Mesendoderm (in vitro differentiated cells): ENCODE results near the gene GRB2. TPM values are rescaled to one million over a fixed set of nuclear protein-coding genes. Genes with fewer than 3 reads are reported as not detected.
A peak's percentile ranks its signal among the peaks of the same experiment; 100 is the strongest.

Experiments
- DNase-seq: peaks from one replicate; pipeline ENCODE4 v3.0.0; 2013
- H2AK5ac ChIP-seq: 2 replicates; pipeline ENCODE4 v1.6.1; 2013; ENCODE audit warnings: low read length, inconsistent platforms
- H2BK120ac ChIP-seq: 2 replicates; pipeline ENCODE4 v1.6.1; 2013; ENCODE audit warnings: low read depth, mild to moderate bottlenecking, low read length, moderate library complexity, mixed read lengths
- H2BK15ac ChIP-seq: replicated peaks from 2 replicates; pipeline ENCODE4 v1.6.1; 2013; ENCODE audit warnings: low read depth, mild to moderate bottlenecking, moderate library complexity
- H2BK5ac ChIP-seq: 2 replicates; pipeline ENCODE4 v1.6.1; 2013; ENCODE audit warnings: low read length, inconsistent platforms
- H3K18ac ChIP-seq: 2 replicates; pipeline ENCODE4 v1.6.1; 2013; ENCODE audit warnings: mild to moderate bottlenecking, low read length, mixed read lengths
- H3K23ac ChIP-seq: one replicate; pipeline ENCODE4 v1.6.1; 2013; ENCODE audit warnings: low read length
- H3K27ac ChIP-seq: 2 replicates; pipeline ENCODE4 v1.5.1; 2013; ENCODE audit warnings: low read depth, mild to moderate bottlenecking, inconsistent platforms, low read length, moderate library complexity
- H3K27me3 ChIP-seq: 2 replicates; pipeline ENCODE4 v1.6.1; 2013; ENCODE audit warnings: low read length, control low read depth, mild to moderate bottlenecking, inconsistent platforms; ENCODE audit not compliant: insufficient read depth, poor library complexity
- H3K36me3 ChIP-seq: 2 replicates; pipeline ENCODE4 v1.6.1; 2013; ENCODE audit warnings: low read length, inconsistent platforms; ENCODE audit not compliant: control insufficient read depth, insufficient read depth
- H3K4ac ChIP-seq: one replicate; pipeline ENCODE4 v1.6.1; 2013; ENCODE audit warnings: low read depth, mild to moderate bottlenecking, low read length, moderate library complexity
- H3K4me1 ChIP-seq: 2 replicates; pipeline ENCODE4 v1.6.1; 2013; ENCODE audit warnings: low read depth, low read length, inconsistent platforms; ENCODE audit not compliant: control insufficient read depth
- H3K4me2 ChIP-seq: 2 replicates; pipeline ENCODE4 v1.6.1; 2013; ENCODE audit warnings: low read length
- H3K4me3 ChIP-seq: 2 replicates; pipeline ENCODE4 v1.5.1; 2013; ENCODE audit warnings: mild to moderate bottlenecking, low read length
- H3K56ac ChIP-seq: one replicate; pipeline ENCODE4 v1.6.1; 2013; ENCODE audit warnings: low read length
- H3K79me1 ChIP-seq: 2 replicates; pipeline ENCODE4 v1.6.1; 2013; ENCODE audit warnings: low read length, inconsistent platforms
- H3K79me2 ChIP-seq: 2 replicates; pipeline ENCODE4 v1.6.1; 2013; ENCODE audit warnings: mild to moderate bottlenecking, low read length; ENCODE audit not compliant: control insufficient read depth, insufficient read depth
- H3K9ac ChIP-seq: 2 replicates; pipeline ENCODE4 v1.6.1; 2013; ENCODE audit warnings: low read length, inconsistent platforms
- H4K5ac ChIP-seq: one replicate; pipeline ENCODE4 v1.6.1; 2013; ENCODE audit warnings: low read length
- H4K8ac ChIP-seq: one replicate; pipeline ENCODE4 v1.6.1; 2013; ENCODE audit warnings: low read depth, mild to moderate bottlenecking, control low read depth, low read length, moderate library complexity
- WGBS: extraction: QIAGEN DNeasy Blood & Tissue Kit; methylation state at CpG from one replicate; pipeline ENCODE4 v1.1.7; 2013; ENCODE audit warnings: low lambda C conversion rate, missing lambda C conversion rate; ENCODE audit not compliant: insufficient coverage; ENCODE audit errors: extremely low coverage; 5-methylcytosine and 5-hydroxymethylcytosine counted together
- small RNA-seq: library from polyadenylated mRNA; stranded (forward); fragments of <200 nt; extraction: miRNeasy Mini kit (QIAGEN cat#:217004); gene quantifications from one replicate; pipeline ENCODE3, GENCODE V24; 2013; ENCODE audit not compliant: insufficient read depth

Gene GRB2

DNA sequence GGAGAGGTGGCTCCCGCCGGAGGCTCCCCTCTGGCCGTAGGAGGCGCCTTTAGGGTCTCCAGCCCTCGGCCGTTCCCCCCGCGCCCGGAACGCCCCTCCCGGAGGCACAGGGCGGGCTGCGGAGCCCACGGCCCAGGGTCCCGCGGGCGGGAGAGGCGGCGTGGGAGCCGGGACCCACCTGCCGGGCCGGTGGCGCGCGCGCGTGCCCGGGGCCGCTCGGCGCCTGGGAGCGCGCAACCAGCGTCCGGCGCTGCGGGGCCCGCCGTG is 134.6 kb downstream of the GRB2 start, which contains the start of gene MIF4GD:
Gene MIF4GD, minus strand, starts transcription at position 266 of the 267 bp plus-strand sequence. CDS start 1,036 bp downstream, outside the sequence.
- H2AK5ac ChIP-seq: no peak within 1 kb of the TSS
- peak within 1 kb of the TSS; percentile 95 for H3K9ac ChIP-seq
- H3K27me3 ChIP-seq: no peaks in the 10 kb centered on the region
- no peaks in the 10 kb centered on the region for H3K79me2 ChIP-seq
- peak within 1 kb of the TSS; percentile 35 for H3K18ac ChIP-seq
- no peak for DNase-seq
- no peak within 1 kb of the TSS for H2BK120ac ChIP-seq
- no peak within 1 kb of the TSS for H2BK5ac ChIP-seq
- peak within 1 kb of the TSS; percentile 97 for H3K56ac ChIP-seq
- peak within 1 kb of the TSS; percentile 81 for H3K4ac ChIP-seq
- H3K27ac ChIP-seq: no peak within 1 kb of the TSS
- H4K8ac ChIP-seq: no peak within 1 kb of the TSS
- peaks cover 2% of the 10 kb centered on the region for H3K4me1 ChIP-seq
- no peaks in the 10 kb centered on the region for H3K79me1 ChIP-seq
- H4K5ac ChIP-seq: no peak within 1 kb of the TSS
- peaks cover 9% of the 10 kb centered on the region for H3K36me3 ChIP-seq
- peak within 1 kb of the TSS; percentile 81 for H3K4me3 ChIP-seq
- H3K23ac ChIP-seq: peak within 1 kb of the TSS; percentile 66
- WGBS: no CpG with 5 or more reads among the region's 39 CpGs
- H2BK15ac ChIP-seq: no peak within 1 kb of the TSS
- H3K4me2 ChIP-seq: peak within 1 kb of the TSS; percentile 99

DNA sequence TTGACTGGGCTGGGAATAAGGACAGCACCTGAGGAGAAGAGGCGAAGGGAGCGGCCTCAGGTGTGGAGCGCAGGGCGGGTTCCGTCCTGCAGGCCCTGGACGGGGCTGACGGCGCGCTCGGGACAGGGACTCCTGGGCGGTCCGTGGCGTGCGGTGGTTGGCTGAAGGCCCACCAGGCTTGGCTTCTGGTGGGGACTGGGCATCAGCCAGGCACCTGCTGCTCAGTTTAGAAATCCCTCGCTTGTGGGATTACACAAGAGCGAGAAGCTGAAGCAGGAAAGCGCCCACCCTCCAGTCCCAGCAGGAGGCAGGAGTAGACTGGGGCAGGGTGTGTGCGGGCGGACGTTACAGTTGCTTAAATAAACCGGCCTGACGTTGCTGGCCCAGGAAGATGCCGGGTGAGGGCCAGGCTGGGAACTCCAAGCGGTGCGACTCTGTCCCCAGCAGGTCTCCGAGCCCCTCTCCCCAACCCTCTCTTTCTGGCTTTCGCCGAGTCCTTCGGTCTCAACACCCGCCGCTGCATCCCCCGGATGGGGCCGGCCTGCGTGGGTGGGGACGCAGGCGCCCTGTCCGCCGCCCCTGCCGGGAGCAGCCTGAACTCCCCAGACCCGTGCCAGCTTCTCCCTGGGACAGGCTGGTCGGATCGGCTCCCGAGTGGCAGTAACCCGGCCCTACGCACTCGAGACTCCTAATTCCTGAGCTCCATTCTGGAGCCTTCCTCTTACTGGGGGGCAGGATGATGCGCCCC is 135.1 kb downstream of the GRB2 start:
- peaks cover 11% of the 10 kb centered on the region for H3K36me3 ChIP-seq
- H2BK15ac ChIP-seq: no peak overlapping the region
- H3K27me3 ChIP-seq: no peaks in the 10 kb centered on the region
- no peak overlapping the region for H3K4ac ChIP-seq
- peaks cover 2% of the 10 kb centered on the region for H3K4me1 ChIP-seq
- peak overlapping the region; percentile 81 for H3K4me3 ChIP-seq
- no peak overlapping the region for H4K5ac ChIP-seq
- no peak overlapping the region for H2AK5ac ChIP-seq
- WGBS: no CpG with 5 or more reads among the region's 47 CpGs
- peak overlapping the region; percentile 81 for H3K9ac ChIP-seq
- peak; percentile 72 for DNase-seq
- peak overlapping the region; percentile 99 for H3K4me2 ChIP-seq
- H2BK120ac ChIP-seq: no peak overlapping the region
- peak overlapping the region; percentile 33 for H3K18ac ChIP-seq
- no peak overlapping the region for H4K8ac ChIP-seq
- H3K79me2 ChIP-seq: no peaks in the 10 kb centered on the region
- no peak overlapping the region for H3K27ac ChIP-seq
- peak overlapping the region; percentile 91 for H3K56ac ChIP-seq
- no peaks in the 10 kb centered on the region for H3K79me1 ChIP-seq
- no peak overlapping the region for H3K23ac ChIP-seq
- no peak overlapping the region for H2BK5ac ChIP-seq

DNA sequence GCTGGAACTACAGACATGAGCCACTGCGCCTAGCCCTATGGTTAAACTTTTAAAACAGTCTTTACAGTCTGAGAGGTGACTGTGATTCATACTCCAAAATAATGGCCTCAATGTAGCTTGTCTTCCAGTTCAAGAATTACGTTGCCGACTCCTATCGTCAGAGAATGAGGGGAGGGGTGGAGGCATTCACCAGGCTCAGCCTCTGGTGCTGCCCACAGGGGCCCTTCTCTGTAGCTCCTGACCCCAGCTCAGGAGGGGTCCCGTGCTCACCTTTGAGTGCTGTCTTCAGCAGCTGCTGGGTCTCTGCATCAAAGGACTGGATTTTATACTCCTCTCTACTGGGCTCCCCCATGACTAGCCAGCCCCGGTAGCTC is 135.6 kb downstream of the GRB2 start:
- Histone ChIP-seq H2BK15ac (no peak overlapping the region), H2AK5ac (no peak overlapping the region), H3K79me1 (no peaks in the 10 kb centered on the region), H3K4ac (no peak overlapping the region), H3K4me1 (peaks cover 2% of the 10 kb centered on the region), H3K27ac (no peak overlapping the region), H3K56ac (peak overlapping the region; percentile 91), H3K18ac (no peak overlapping the region), H3K4me3 (no peak overlapping the region), H3K27me3 (no peaks in the 10 kb centered on the region), H2BK120ac (no peak overlapping the region), H3K23ac (no peak overlapping the region), H3K79me2 (no peaks in the 10 kb centered on the region), H2BK5ac (no peak overlapping the region), H3K9ac (peak overlapping the region; percentile 81), H4K5ac (no peak overlapping the region), H3K36me3 (peaks cover 11% of the 10 kb centered on the region), H3K4me2 (peak overlapping the region; percentile 99), H4K8ac (no peak overlapping the region)
- DNase-seq: no peak
- WGBS: no CpG with 5 or more reads among the region's 6 CpGs

Small RNA genes lying within 50 kb of the gene (small RNA-seq; reads per million reads assigned to genes)
- gene MIR3678 (not detected), gene RF00019 (not detected), gene RNU6-938P (not detected)
